ENCODE measurements around the gene GNL2. TPM values are rescaled to one million over a fixed set of nuclear protein-coding genes. Genes with fewer than 3 reads are reported as not detected.

Gene GNL2
- total and polyA plus RNA-seq, 9 of the 15 experiments (the other 6 are each of a cell fraction or from before 2014, with no cell fraction given) = 156 to 371 (median 263) TPM

GRCh38 chr1:37553927-37554808 lies 41.6 kb downstream of the GNL2 start, which contains the start of gene SNIP1 (continued):
- no peak; the same call in 1 of the 2 replicates for TF ChIP-seq NCOR1 (IDR thresholded peaks at IDR 0.05)
- peak; percentile 87 for TF ChIP-seq POLR2G (IDR thresholded peaks at IDR 0.05; ENCODE audit: low read depth, low read length)
- TF ChIP-seq MEIS2 (IDR thresholded peaks at IDR 0.05; ENCODE audit: partially characterized antibody) = no peak
- TF ChIP-seq ID3 (CRISPR knock-in tag; IDR thresholded peaks at IDR 0.05) = 0 out of 2 replicates have a peak, but pooled peaks have one; percentile 2
- peak; percentile 45; the same call in 1 of the 2 replicates for TF ChIP-seq ID3 (tag; IDR thresholded peaks at IDR 0.05)
- TF ChIP-seq PCBP1 (IDR thresholded peaks at IDR 0.05; ENCODE audit: low read depth, low read length, poor library complexity, severe bottlenecking) = peak; percentile 34
- TF ChIP-seq NR2F6 (CRISPR knock-in tag; IDR thresholded peaks at IDR 0.05) = no peak
- TF ChIP-seq MBD1 (CRISPR knock-in tag; IDR thresholded peaks at IDR 0.05) = 0 out of 2 replicates have a peak, but pooled peaks have one; percentile 14
- TF ChIP-seq CREB3L1 (IDR thresholded peaks at IDR 0.05; ENCODE audit: borderline replicate concordance, low read depth) = no peak
- TF ChIP-seq MTA2 (IDR thresholded peaks at IDR 0.05; ENCODE audit: low read depth) = peak; percentile 61
- peak; percentile 58; the same call in 1 of the 2 replicates for TF ChIP-seq TCF7L2 (IDR thresholded peaks at IDR 0.05; ENCODE audit: low read depth, low read length)
- peak; percentile 88 for TF ChIP-seq CBX5 (IDR thresholded peaks at IDR 0.05; ENCODE audit: borderline replicate concordance, low read depth)
- TF ChIP-seq ZNF143 (CRISPR knock-in tag; IDR thresholded peaks at IDR 0.05) = peak; percentile 86
- TF ChIP-seq RBM22 (IDR thresholded peaks at IDR 0.05; ENCODE audit: low read depth, low read length, poor library complexity, severe bottlenecking) = no peak
- TF ChIP-seq CBX3 (IDR thresholded peaks at IDR 0.05; ENCODE audit: borderline replicate concordance in 1 of 2, low read length in 2 of 2) = peak in 1 of 2 experiments; percentile 97; a peak in 2 of 3 replicates
- no peak for TF ChIP-seq ZNF696 (CRISPR knock-in tag; conservative IDR thresholded peaks at IDR 0.05)
- no peak for TF ChIP-seq NONO (IDR thresholded peaks at IDR 0.05; ENCODE audit: low read depth in 2 of 2, low read length in 1 of 2)
- TF ChIP-seq MYC (IDR thresholded peaks at IDR 0.05; ENCODE audit: low read depth, low read length) = peak; percentile 81
- TF ChIP-seq MYC (CRISPR knock-in tag; IDR thresholded peaks at IDR 0.05; ENCODE audit: borderline replicate concordance, low read depth) = no peak
- TF ChIP-seq TEAD2 (tag; IDR thresholded peaks at IDR 0.05) = no peak
- TF ChIP-seq HMBOX1 (IDR thresholded peaks at IDR 0.05) = no peak
- peak; percentile 93 for TF ChIP-seq KAT7 (CRISPR knock-in tag; IDR thresholded peaks at IDR 0.05; ENCODE audit: borderline replicate concordance)
